HG03439 (cell line): ENCODE results near the gene PHF20.
A peak's percentile ranks its signal among the peaks of the same experiment; 100 is the strongest.
"Not testable (repeated sequence)": the region's sequence is repeated elsewhere in the genome, so short reads cannot be mapped to it uniquely, and the experiment has no call there.

ENCODE experiments used
- ATAC-seq: cut with Tn5 transposase; IDR thresholded peaks from one replicate; pipeline ENCODE4 v1.9.1; 2021; ENCODE audit warnings: mild to moderate bottlenecking, moderate library complexity; ENCODE audit not compliant: unreplicated experiment

PHF20 gene

DNA sequence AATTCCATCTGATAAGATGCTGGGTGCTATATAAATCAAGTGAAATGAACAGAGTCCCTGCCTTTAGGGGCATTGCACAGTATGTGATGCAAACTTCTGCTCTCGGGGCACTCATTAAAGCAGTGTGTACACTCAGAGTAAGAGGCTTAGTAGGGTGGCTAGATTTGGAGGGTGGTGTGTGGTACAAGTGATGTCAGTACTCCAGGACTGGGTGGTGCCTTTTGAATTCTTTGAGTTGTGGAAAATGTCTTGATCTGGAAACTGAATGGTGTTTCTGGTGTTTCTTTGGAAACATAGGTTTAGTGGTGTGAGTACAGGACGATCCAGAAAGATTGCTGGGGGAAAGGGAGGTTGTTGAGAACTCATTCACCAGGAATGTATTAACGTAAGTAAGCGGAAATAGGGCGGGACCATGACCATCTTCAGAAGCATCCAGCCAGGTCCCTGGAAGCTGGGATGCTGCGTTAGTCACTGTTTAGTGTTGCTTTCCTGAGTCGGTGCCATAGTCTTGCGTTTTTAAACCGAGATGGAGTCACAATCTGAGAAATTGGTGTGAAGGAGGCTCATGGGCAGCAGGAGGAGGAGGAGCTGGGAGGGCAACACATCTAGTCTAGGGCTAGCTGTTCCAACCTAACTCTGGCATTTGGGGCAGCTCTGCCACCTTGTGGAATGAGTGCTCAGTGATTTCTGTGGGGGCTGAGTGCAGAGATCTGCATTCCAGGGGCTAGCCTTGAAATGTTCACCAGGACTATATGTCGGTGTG, 112.1 kb downstream of the PHF20 start:
- ATAC-seq = no peak

GRCh38 chr20:35884541-35884865, 112.7 kb downstream of the PHF20 start:
- ATAC-seq = no peak

DNA sequence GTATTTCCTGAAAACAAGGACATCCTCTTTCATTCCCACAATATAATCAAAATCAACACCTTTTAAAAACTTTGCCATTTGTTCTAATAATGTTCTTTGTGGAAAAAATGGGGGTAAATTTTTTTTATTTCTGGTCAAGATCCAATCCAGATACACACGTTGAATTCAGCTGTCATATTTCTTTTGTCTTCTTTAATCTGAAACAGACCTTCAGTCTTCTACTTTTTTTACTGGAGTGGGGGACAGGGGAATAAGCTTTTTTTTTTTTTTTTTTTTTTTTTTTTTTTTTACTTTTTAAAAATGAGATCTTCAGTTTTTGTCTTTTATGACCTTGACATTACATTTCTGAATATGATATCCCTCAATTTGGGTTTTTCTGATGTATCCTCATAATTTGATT, 113.4 kb downstream of the PHF20 start:
- ATAC-seq = no peak

GRCh38 chr20:35886537-35886936, 114.7 kb downstream of the PHF20 start:
- ATAC-seq = no peak

DNA sequence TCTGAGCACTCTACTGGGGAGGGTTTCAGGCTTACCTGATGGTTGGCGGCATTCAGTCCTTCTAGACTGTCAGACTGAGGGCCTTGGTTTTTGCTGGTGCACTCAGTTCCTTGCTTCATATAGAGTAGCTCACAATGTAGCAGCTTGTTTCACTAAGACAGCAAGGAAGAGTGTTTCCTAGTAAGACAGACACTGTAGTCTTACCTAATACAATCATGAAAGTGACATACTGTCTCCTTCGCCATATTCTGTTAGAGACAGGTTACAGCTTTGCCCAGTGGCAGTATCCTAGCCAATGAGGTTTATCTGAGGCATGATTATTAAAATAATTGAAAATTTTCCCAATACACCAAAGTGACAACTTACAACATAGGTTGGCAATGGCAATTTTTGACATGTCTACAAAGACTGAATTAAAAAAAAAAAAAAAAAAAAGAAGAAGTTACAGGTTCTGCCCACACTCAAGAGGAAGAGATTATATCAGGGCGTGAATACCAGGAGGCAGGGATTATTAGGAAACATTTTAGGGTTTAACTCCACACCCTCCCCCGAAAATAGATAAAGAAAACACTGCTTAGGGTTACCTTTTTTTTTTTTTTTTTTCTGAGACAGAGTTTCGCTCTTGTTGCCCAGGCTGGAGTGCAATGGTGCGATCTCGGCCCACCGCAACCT, 115.7 kb downstream of the PHF20 start:
- ATAC-seq = no peak

- ATAC-seq = no peak
These were observed 116.8 kb downstream of the PHF20 start for GRCh38 chr20:35888657-35889056.

- no peak for ATAC-seq
These were observed 119.6 kb downstream of the PHF20 start for GRCh38 chr20:35891375-35891774.

GRCh38 chr20:35892871-35893270, 121.1 kb downstream of the PHF20 start:
- no peak for ATAC-seq

- ATAC-seq = peak; percentile 69
These were observed 122.1 kb downstream of the PHF20 start for GRCh38 chr20:35893942-35894341.

GRCh38 chr20:35895516-35895915, 123.7 kb downstream of the PHF20 start:
- ATAC-seq = not testable (repeated sequence)

GRCh38 chr20:35899064-35899463, 127.2 kb downstream of the PHF20 start:
- no peak for ATAC-seq

GRCh38 chr20:35901230-35901629, 129.4 kb downstream of the PHF20 start:
- not testable (repeated sequence) for ATAC-seq

GRCh38 chr20:35901678-35902544, 130.1 kb downstream of the PHF20 start:
- ATAC-seq = no peak

GRCh38 chr20:35902545-35902941, 130.7 kb downstream of the PHF20 start:
- no peak for ATAC-seq

DNA sequence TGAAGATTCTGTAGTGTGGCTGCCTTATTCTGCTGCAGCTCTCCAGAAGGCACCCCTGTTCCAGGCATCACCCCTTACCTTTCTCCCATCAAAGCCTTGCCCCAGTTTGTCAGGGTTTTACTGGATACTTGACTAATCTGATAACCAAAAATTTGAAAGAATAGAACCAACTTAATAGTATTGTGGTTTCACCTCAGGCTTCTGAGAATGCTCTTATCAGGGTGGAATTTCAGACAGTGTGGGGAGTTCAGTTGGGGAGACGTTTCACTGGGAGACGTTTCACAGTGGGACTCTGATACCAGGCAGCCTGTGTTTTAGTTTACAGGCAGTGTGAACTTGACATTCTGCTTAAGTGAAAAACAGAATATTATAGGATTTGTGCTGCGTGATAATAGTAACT, 132.0 kb downstream of the PHF20 start:
- no peak for ATAC-seq

- no peak for ATAC-seq
These were observed 133.3 kb downstream of the PHF20 start for GRCh38 chr20:35904982-35905663.

DNA sequence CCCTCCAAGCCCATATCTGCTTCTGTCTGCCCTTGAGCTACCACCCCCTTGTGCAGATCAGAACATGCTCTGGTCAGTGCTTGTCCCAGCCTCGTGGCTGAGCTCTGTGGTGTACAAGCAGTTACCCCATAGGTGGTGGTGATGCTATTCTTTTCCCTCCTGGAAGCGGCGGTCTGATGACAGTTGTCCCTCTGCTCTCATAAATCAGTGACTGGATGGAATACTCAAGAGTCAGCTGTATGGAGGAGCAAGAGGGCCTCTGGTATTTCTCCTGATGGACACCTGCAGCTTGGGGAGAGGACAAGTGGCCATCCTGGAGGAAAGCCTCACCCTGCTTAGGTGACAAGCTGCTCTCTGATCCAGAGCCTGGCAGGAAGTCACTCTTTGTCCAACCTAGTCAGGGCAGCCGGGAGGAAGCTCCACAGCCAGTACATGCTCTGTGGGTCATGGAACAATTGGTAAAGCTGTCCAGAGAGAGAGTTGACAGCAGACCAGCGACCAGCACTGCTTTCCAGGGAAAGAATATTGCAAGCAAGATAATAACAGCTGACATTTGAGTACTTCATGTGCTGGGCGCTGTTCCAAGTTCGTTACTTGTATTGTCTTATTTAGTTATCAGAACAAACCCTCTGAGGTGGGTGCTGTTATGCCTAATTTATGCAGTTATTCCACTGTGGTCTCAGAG, 135.3 kb downstream of the PHF20 start:
- no peak for ATAC-seq

DNA sequence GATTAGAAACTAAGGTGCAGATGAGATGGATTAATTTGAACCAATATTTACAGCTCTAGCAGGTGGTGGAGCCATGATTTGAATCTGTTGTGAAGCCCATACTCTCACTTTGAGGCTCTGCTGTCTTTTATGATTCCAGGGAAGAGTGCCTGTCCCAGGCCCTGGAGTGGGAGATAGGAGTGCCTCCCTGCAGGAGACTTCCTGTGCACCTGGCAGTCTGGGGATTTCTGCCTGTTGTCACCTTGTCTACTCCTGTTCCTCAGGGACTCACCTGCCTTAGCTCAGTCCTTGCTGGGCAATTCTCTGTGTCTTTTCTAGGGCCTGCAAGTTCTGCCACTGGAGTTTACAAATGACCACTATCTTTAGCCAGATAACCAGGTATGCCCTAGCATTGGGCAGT, 136.2 kb downstream of the PHF20 start:
- no peak for ATAC-seq

DNA sequence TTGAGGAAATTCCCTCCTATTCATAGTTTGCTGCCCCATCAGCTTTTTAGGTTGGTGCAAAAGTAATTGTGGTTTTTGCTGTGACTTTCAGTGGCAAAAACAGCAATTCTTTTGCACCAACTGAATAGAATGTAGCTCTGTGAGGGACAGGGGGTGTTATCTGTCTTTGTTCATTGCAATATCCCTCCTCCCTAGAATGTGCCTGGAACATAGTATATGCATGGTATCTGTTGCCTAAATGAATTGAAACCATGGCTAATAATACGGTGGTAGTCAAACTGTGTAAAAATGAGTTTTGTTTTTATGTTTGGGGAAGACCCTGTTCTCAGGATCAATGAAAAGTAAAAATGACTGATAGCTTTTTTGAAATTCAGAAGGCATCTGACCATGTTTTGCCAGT, 137.4 kb downstream of the PHF20 start:
- no peak for ATAC-seq

DNA sequence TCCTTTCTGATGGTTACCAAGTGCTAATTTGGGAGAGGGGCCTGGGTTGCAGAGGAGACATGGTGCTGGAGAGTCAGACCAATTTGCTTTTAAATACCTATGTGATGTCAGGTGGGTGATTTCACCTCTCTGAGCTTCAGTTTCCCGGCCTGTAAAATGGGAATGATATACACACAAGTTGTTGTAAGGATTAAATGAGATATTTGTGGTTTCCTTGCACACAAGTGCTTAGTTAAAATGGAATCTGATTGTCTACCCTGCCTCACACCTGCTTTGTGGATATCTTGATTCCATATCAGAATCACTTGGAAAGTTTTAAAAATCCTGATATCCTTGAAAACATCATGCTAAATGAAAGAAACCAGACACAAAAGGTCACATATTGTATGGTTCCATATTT, 138.0 kb downstream of the PHF20 start:
- ATAC-seq = no peak

DNA sequence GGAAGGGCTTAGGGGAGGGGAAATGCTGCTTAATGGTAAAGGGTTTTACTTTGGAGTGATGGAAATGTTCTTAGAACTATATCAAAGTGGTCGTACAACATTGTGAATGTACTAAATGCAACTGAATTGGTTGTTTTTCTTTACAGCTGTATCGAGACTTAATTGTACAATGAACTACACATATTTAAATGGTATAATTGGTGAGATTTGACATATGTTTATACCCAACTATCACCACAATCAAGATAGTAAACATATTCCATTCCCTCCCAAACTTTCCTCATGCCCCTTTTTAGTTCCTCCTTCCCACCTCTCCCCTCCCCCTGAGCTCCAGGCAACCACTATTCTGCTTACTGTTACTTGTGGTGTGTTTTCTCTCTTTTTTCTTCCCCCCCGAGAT, 138.4 kb downstream of the PHF20 start:
- ATAC-seq = no peak
